ENCODE data around the gene TMEM181. TPM values are rescaled to one million over a fixed set of nuclear protein-coding genes. Genes with fewer than 3 reads are reported as not detected.

Gene TMEM181
- total and polyA plus RNA-seq, 2 of the 13 experiments (the other 11 are each of a cell fraction or from before 2014, with no cell fraction given), result 59.1 to 108 TPM

GRCh38 chr6:158554611-158555361, 5.1 kb upstream of the TMEM181 start:
- POLR2A ChIA-PET, result interaction anchor here (0.9 to 2.1 kb wide), 9 partner anchors 9 to 21 kb away, joined by 3 to 14 read pairs (median 6); no protein-coding TSS in a partner anchor
- Histone ChIP-seq H2AFZ (ENCODE audit: low read length) (no peak overlapping the region), H3K27ac (ENCODE audit: extremely low read length, insufficient read depth, low read length) (peak overlapping the region; percentile 77), H3K4me2 (ENCODE audit: low read depth, low read length) (peak overlapping the region; percentile 58), H3K4me1 (ENCODE audit: insufficient read depth, low read length) (peaks cover 78% of the 10 kb centered on the region), H3K27me3 (ENCODE audit: control insufficient read depth in 1 of 2, insufficient read depth in 2 of 2, low read length in 2 of 2) (no peaks in the 10 kb centered on the region), H3K9ac (ENCODE audit: insufficient read depth, low read depth, low read length) (peak overlapping the region; percentile 31), H3K9me3 (ENCODE audit: low read length) (no peaks in the 10 kb centered on the region), H4K20me1 (ENCODE audit: insufficient read depth, low read length) (no peaks in the 10 kb centered on the region), H3K4me3 (replicated peaks in 1 of 3; ENCODE audit: insufficient read depth in 1 of 3, low read depth in 2 of 3, low read length in 3 of 3) (peak overlapping the region in 2 of 3 experiments; percentile 13 to 33; a peak in 3 of 6 replicates), H3K36me3 (replicated peaks in 1 of 2; ENCODE audit: control insufficient read depth in 1 of 2, insufficient read depth in 2 of 2, low read length in 2 of 2) (no peaks in the 10 kb centered on the region), H3K79me2 (ENCODE audit: insufficient read depth, low read length) (peaks cover 2% of the 10 kb centered on the region)
- intact Hi-C loops (cut with micrococcal nuclease; ENCODE audit: unreplicated experiment) (loop anchor here (2.0 kb wide), 1 partner anchor 18 kb away; no protein-coding TSS in a partner anchor), in situ Hi-C loops (cut with HindIII; ENCODE audit: extremely low pct_ligation_motif_present, low pct_unique_long_range_greater_than_20kb) (no loop called here)
- FAIRE-seq (peak; percentile 83), DNase-seq (ENCODE audit: low spot score) (peak; percentile 96), ATAC-seq (peak; percentile 84)
- CTCF ChIA-PET (ENCODE audit: low intra/inter-chr PET ratio, low total read pairs), result no interaction called here
- WGBS (ENCODE audit: low lambda C conversion rate), result 46% methylated on average over 4 of the region's 4 CpGs
- no TSS peak for BruUV-seq (replicated peaks)
- TF ChIP-seq KLF16 (CRISPR knock-in tag; IDR thresholded peaks at IDR 0.05) (peak in 1 of 2 experiments; percentile 55; a peak in 1 of 4 replicates), HMGA1 (CRISPR knock-in tag; conservative IDR thresholded peaks at IDR 0.05) (no peak), IKZF5 (CRISPR knock-in tag; IDR thresholded peaks at IDR 0.05) (peak; percentile 76), KLF9 (CRISPR knock-in tag; IDR thresholded peaks at IDR 0.05; ENCODE audit: low read depth) (peak; percentile 60; the same call in 1 of the 2 replicates), ZNF460 (CRISPR knock-in tag; IDR thresholded peaks at IDR 0.05; ENCODE audit: borderline replicate concordance) (no peak), CEBPB (IDR thresholded peaks at IDR 0.05; ENCODE audit: borderline replicate concordance, low read depth, low read length) (no peak), IRF2 (CRISPR knock-in tag; IDR thresholded peaks at IDR 0.05) (peak; percentile 85; the same call in 1 of the 2 replicates), ZNF75D (CRISPR knock-in tag; IDR thresholded peaks at IDR 0.05; ENCODE audit: borderline replicate concordance) (no peak), EEA1 (CRISPR knock-in tag; IDR thresholded peaks at IDR 0.05; ENCODE audit: borderline replicate concordance) (no peak), SMAD3 (CRISPR knock-in tag; IDR thresholded peaks at IDR 0.05) (peak; percentile 89), GFI1 (CRISPR knock-in tag; IDR thresholded peaks at IDR 0.05; ENCODE audit: borderline replicate concordance) (peak; percentile 44; the same call in 1 of the 2 replicates)
- TF ChIP-seq, protein P1, sequence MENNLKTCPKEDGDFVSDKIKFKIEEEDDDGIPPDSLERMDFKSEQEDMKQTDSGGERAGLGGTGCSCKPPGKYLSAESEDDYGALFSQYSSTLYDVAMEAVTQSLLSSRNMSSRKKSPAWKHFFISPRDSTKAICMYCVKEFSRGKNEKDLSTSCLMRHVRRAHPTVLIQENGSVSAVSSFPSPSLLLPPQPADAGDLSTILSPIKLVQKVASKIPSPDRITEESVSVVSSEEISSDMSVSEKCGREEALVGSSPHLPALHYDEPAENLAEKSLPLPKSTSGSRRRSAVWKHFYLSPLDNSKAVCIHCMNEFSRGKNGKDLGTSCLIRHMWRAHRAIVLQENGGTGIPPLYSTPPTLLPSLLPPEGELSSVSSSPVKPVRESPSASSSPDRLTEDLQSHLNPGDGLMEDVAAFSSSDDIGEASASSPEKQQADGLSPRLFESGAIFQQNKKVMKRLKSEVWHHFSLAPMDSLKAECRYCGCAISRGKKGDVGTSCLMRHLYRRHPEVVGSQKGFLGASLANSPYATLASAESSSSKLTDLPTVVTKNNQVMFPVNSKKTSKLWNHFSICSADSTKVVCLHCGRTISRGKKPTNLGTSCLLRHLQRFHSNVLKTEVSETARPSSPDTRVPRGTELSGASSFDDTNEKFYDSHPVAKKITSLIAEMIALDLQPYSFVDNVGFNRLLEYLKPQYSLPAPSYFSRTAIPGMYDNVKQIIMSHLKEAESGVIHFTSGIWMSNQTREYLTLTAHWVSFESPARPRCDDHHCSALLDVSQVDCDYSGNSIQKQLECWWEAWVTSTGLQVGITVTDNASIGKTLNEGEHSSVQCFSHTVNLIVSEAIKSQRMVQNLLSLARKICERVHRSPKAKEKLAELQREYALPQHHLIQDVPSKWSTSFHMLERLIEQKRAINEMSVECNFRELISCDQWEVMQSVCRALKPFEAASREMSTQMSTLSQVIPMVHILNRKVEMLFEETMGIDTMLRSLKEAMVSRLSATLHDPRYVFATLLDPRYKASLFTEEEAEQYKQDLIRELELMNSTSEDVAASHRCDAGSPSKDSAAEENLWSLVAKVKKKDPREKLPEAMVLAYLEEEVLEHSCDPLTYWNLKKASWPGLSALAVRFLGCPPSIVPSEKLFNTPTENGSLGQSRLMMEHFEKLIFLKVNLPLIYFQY (CRISPR knock-in tag; IDR thresholded peaks at IDR 0.05; ENCODE audit: borderline replicate concordance), result peak; percentile 55; the same call in 1 of the 2 replicates
- TF ChIP-seq, protein P2, sequence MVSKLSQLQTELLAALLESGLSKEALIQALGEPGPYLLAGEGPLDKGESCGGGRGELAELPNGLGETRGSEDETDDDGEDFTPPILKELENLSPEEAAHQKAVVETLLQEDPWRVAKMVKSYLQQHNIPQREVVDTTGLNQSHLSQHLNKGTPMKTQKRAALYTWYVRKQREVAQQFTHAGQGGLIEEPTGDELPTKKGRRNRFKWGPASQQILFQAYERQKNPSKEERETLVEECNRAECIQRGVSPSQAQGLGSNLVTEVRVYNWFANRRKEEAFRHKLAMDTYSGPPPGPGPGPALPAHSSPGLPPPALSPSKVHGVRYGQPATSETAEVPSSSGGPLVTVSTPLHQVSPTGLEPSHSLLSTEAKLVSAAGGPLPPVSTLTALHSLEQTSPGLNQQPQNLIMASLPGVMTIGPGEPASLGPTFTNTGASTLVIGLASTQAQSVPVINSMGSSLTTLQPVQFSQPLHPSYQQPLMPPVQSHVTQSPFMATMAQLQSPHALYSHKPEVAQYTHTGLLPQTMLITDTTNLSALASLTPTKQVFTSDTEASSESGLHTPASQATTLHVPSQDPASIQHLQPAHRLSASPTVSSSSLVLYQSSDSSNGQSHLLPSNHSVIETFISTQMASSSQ (IDR thresholded peaks at IDR 0.05; ENCODE audit: low read depth), result 0 out of 2 replicates have a peak, but pooled peaks have one; percentile 19
- TF ChIP-seq, protein P2 (CRISPR knock-in tag; IDR thresholded peaks at IDR 0.05; ENCODE audit: borderline replicate concordance), result peak; percentile 64; the same call in 1 of the 2 replicates

Measured in HepG2 (cell line).